AG04449 (cell line): ENCODE measurements around the gene PAK5.

Source experiments
- CTCF ChIA-PET: fragments of 350-600 bp; formaldehyde crosslinking; extraction: SDS; loops from one replicate; lab custom pipeline; 2021; ENCODE audit warnings: antibody characterized with exemption; lab: Yijun Ruan, JAX
- POLR2A ChIA-PET: fragments of 400-600, 350-600 bp; formaldehyde crosslinking; extraction: SDS; loops from one replicate; lab custom pipeline; 2020; ENCODE audit warnings: antibody characterized with exemption, inconsistent platforms; lab: Yijun Ruan, JAX
- DNase-seq: peaks from one replicate; pipeline ENCODE4 v3.0.0-alpha.2; 2010; ENCODE audit warnings: low read depth, low spot score
- H3K4me3 ChIP-seq: 2 replicates; pipeline ENCODE4 v1.5.1; 2011; ENCODE audit warnings: low read depth, mild to moderate bottlenecking, control low read depth, low read length
- CTCF ChIP-seq: IDR thresholded peaks from one replicate; pipeline ENCODE4 v1.5.1; 2011; ENCODE audit warnings: mild to moderate bottlenecking, moderate library complexity, low read length, control low read depth, inconsistent platforms; ENCODE audit not compliant: insufficient read depth; ENCODE audit errors: missing control alignments

The PAK5 gene

GRCh38 chr20:9499126-9499899, 339.6 kb downstream of the PAK5 start:
- DNase-seq, result no peak
- POLR2A ChIA-PET, result no interaction called here
- no peak for TF ChIP-seq CTCF
- H3K4me3 ChIP-seq, result no peak overlapping the region
- CTCF ChIA-PET, result no interaction called here

- no peak for TF ChIP-seq CTCF
- CTCF ChIA-PET, result no interaction called here
- no peak for DNase-seq
- POLR2A ChIA-PET, result no interaction called here
- no peak overlapping the region for H3K4me3 ChIP-seq
Measured at GRCh38 chr20:9498322-9498721, 340.6 kb downstream of the PAK5 start.

- ChIA-PET CTCF (interaction anchor here (1.4 kb wide), 1 partner anchor 88 kb away, joined by 4 read pairs; no protein-coding TSS in a partner anchor), POLR2A (no interaction called here)
- DNase-seq, result no peak
- no peak overlapping the region for H3K4me3 ChIP-seq
- TF ChIP-seq CTCF, result no peak
Measured at GRCh38 chr20:9496155-9496554, 342.7 kb downstream of the PAK5 start.

GRCh38 chr20:9495701-9496100, 343.2 kb downstream of the PAK5 start:
- ChIA-PET POLR2A (no interaction called here), CTCF (no interaction called here)
- TF ChIP-seq CTCF, result no peak
- no peak for DNase-seq
- no peak overlapping the region for H3K4me3 ChIP-seq

GRCh38 chr20:9493803-9494202, 345.1 kb downstream of the PAK5 start:
- ChIA-PET POLR2A (no interaction called here), CTCF (interaction anchor here (1.2 kb wide), 1 partner anchor 9 kb away, joined by 4 read pairs; no protein-coding TSS in a partner anchor)

More at GRCh38 chr20:9493803-9494202, 345.1 kb downstream of the PAK5 start:
- no peak for DNase-seq
- TF ChIP-seq CTCF, result no peak
- H3K4me3 ChIP-seq, result no peak overlapping the region
